ENCODE measurements around the gene APOL5.
"Not testable (repeated sequence)": the region's sequence is repeated elsewhere in the genome, so short reads cannot be mapped to it uniquely, and the experiment has no call there.

The APOL5 gene, protein sequence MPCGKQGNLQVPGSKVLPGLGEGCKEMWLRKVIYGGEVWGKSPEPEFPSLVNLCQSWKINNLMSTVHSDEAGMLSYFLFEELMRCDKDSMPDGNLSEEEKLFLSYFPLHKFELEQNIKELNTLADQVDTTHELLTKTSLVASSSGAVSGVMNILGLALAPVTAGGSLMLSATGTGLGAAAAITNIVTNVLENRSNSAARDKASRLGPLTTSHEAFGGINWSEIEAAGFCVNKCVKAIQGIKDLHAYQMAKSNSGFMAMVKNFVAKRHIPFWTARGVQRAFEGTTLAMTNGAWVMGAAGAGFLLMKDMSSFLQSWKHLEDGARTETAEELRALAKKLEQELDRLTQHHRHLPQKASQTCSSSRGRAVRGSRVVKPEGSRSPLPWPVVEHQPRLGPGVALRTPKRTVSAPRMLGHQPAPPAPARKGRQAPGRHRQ

DNA sequence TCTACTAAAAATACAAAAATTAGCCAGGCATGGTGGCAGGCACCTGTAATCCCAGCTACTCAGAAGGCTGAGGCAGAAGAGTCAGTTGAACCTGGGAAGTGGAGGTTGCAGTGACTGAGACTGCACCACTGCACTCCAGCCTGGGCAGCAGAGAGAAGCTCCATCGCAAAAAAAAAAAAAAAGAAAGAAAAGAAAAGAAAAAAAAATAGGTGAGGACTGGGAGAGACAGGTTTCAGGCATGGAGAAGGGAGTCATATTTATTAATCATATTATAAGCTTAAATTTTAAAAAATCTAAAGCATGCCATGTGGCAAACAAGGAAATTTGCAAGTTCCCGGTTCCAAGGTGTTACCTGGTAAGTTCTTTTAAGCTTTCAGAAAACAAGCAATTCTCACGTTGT, at the start of gene APOL5:
APOL5 (plus strand) TSS at position 301 of the 400 bp plus-strand sequence; CDS start at position 301, 0 bp downstream.
- no peak for DNase-seq

DNA sequence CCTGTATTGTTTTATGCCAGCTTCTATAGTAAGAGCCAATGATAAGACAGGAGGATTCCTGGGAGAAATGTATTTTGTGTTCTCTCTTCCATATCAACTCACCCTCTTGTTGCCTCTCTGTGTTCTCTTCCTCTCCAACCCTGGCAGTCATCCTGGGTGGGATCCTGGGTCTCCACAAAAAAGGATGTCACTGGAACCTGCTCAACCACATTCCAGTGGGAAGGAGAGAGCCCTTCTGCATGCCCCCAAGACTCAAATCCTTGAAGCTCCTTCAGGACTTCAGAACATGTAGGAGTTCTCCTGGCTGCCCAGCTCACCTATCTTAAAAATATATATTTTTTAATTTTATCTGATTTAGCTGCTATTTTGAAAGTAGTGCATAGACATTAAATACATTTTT, 43.3 kb upstream of the APOL5 start:
- DNase-seq, result no peak

DNA sequence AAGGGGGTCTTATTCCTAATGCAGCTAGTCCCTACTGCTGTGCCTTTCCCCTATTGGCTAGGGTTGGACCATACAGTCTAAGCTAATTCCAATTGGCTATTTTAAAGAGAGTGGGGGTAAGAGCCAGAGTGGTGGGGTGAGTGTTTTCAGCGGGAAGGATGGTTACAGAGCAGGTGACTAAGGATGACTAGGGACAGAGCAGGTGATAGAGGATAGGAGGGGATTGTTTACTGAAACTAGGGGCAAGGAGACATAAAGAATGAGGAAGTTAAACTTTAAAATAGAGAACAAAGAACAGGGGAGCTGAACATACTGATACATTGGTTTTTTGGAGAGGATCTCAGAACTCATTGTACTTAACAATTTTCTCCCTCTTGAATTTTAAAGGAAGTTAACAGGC, 41.6 kb upstream of the APOL5 start:
- DNase-seq, result not testable (repeated sequence)

DNA sequence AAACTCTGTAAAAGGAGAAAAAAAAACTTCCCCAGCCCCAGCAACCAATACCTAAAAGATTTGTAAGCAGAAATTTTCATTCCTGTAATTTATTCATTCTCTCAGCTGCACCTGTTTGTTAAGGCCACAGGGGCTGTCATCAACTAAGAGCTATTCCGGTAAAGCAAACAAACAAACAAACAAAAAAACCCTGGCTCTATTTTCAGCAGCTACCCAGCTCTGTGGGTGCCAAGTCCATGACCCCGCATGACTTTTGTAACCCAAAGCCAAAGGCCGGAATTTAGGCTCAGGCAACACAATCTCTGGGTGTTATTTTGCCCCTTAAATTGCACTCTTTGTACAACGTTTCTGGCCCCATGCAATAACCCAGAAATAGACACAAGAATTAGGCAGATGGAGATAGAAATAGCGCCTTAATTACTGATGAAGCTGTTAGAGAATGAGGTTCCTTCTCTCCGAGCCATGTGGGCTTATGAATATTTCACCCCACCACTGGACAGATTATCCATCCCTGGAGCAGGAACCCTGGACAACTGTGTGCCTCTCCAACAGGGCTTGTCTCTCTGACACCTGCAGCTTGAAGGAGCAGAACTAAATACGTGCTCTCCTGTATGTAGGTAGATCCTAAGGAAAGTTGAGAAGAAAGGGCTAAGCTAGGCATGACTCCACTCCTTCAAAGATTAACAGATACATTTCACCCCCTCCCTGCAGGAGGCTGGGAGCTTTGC, 40.0 kb upstream of the APOL5 start:
- no peak for DNase-seq

DNA sequence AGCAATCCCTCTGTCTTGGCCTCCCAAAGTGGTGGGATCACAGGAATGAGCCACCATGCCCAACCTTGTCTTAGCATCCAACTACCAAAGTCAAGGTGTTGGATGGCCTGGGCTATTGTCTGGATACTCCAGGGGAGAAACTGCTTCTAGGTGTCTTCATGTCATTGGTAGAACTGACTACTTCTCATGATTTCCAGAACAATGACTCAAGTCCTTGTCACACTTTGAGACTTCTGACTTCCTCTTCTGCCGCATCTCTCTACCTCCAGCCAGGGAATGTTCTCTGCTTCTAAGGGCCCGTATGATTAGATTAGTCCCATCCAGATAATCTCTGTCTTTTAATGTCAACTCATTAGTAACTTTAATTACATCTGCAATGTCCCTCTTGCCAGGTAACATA, 38.8 kb upstream of the APOL5 start:
- DNase-seq, result no peak

DNA sequence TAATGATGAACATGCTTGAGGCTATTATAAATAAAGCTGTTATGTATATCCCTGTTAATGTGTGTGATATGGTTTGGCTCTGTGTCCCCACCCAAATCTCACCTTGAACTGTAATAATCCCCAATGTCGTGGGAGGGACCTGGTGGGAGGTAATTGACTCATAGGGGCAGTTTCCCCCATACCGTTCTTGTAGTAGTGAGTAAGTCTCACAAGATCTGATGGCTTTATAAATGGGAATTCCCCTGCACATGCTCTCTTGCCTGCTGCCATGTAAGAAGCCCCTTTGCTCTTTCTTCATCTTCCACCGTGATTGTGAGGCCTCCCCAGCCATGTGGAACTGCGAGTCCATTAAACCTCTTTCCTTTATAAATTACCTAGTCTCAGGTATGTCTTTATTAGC, 38.2 kb upstream of the APOL5 start:
- DNase-seq, result peak; percentile 58

DNA sequence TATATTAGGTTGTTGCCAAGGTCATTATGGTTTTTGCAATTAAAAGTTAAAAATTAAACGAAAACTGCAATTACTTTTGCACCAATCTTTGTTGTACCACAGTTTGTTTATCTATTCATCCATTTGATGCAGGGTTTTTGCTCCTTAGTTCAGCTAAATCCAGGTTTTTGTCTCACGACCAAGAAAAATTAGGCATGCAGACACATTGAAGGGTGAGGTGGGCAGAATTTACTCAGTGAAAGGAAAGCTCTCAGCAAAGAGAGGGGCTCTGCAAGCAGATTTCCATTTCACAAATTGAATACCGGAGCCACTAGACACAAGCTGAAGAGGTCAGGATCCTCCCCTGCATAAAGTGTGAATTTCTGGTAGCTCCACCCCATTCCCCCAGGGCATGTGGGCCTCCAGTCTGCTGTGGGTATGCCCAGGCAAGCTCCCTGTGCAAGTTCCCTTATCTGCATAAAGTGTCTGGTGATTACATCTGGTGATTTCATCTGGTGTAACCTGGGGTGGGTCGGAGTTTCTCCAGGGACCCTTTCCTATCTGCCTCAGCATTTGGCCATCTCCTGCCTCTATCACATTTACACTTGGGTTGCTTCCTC, 36.1 kb upstream of the APOL5 start:
- no peak for DNase-seq

DNA sequence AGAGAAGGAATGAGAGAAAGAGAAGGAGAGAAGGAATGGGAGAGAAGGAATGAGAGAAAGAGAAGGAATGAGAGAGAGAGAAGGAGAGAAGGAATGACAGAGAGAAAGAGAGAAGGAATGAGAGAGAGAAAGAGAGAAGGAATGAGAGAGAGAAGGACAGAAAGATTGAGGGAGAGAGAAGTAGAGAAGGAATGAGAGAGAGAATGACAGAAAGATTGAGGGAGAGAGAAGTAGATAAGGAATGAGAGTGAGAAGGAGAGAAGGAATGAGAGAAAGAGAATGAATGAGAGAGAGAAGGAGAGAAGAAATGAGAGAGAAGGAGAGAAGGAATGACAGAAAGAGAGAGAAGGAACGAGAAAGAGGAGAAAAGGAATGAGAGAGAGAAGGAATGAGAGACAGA, 34.1 kb upstream of the APOL5 start:
- no peak for DNase-seq

DNA sequence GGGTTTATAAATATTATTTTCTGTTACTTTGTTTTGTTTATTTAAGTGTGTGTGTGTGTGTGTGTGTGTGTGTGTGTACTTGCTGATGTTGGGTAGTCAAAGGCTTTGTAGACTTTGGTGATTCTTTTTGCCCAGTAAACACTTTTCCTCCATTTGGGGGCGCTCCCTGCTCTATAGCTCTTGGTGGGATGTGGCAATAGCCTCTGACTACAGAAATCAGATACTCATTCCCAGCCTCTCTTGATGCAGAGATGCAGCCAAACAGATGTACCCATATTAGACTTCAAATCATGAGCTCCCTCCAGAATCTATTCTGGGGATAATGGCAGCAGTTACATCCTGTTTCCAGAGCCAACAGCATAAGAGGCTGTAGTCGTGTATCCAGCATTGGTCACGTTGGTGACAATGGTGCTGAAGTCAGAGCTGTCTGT, 33.4 kb upstream of the APOL5 start:
- no peak for DNase-seq

DNA sequence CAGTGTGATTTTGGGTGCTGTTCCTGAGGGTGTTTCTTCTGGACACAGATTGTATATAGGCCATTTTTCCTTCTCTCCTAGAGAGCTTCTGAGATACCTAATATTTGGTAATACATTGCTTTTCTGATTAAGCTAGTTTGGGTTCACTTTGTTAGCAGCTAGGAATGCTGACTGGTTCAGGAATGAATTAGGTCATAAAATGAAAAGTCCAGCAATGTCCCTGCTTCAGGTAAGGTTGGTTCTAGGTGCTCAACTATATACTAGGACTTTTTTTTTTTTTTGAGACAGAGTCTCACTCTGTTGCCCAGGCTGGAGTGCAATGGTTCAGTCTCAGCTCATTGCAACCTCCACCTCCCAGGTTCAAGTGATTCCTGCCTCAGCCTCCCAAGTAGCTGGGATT, 32.9 kb upstream of the APOL5 start:
- no peak for DNase-seq

DNA sequence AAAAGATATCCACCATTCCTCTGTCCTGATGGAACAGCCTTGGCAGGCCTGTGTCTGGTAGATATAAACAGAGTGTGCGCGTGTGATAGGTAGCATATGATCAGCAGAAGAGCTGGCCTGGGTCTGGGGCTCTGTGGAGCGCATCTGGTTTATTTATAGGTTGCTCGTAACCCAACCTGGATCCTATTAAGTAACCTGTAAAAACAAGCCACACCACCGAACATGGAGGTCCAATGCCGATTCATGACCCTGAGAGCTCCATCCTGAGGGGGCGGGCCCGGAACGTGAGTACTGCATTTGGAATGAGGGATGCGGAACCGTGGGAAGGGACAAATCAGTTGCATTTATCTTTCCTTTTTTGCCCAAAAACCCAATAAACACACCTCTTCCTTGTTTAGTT, 31.9 kb upstream of the APOL5 start:
- DNase-seq, result no peak

DNA sequence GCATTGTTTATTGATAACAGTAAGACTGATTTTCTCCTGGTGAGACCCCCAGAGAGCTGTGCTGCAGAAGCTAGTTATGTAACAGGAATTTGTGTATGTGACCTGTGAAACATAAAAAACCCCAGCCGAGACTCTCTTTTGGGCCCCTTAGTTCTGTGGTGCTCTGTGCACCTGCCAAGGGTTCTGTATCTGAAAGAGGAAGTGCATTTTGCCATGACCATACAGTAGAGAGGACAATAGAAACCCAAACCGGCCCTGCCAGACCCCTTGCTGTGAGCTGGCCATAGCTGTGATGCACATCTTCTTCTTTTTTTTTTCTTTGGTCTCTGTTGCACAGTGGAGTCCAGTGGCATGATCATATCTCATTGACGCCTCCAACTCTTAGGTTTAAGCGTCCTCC, 31.4 kb upstream of the APOL5 start:
- no peak for DNase-seq

DNA sequence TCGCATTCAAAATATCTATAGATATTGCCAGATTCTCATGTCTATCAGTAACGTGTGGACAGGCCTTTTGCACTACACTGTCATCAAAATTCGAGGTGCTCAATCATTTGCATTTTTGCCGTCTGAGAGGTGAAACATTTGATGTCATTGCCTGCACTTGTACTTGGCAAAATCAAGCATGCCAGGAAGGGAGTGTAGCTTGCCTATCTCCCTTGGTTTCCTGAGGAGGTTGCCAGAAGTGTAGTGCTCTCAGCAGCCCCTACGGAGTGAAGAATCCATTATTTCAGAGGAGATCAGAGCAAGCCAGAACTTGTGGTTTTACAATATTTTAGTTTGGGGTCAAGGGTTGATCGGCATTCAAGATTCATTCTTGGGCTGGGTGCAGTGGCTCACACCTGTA, 30.2 kb upstream of the APOL5 start:
- no peak for DNase-seq

DNA sequence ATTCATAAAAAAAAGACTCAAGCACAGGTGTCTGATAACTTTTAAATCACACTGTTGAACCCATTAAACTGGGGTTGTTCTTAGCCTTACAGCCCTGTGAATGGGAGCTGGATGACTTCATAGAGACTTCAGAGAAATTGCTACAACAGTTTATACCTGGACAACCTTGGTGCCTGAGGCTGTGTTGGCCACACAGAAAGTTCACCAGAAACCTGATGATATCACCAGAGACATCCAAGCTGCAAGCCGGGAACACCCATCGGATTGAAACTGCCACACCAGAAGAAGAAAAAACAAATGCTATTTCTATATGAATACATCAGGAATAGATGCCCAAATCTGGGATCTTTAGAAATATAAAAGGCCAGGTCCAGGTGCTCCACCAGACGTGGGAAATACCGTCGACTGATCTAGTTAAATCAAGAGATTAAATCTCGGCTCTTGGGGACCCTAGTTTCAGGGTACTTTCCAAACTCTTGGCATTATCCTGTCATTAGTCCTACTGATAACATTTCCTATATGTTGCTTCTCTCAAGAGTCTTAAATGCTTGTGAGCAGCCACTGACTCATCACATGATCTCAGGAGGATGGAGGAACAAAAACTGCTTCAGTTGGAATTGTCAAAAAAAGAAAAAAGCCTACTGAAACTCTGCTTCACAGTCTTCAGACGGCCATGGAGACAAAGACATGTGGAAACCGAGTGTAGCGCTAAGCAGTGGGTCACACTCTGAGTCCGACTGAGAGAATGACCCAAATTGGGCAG, 28.6 kb upstream of the APOL5 start:
- no peak for DNase-seq

DNA sequence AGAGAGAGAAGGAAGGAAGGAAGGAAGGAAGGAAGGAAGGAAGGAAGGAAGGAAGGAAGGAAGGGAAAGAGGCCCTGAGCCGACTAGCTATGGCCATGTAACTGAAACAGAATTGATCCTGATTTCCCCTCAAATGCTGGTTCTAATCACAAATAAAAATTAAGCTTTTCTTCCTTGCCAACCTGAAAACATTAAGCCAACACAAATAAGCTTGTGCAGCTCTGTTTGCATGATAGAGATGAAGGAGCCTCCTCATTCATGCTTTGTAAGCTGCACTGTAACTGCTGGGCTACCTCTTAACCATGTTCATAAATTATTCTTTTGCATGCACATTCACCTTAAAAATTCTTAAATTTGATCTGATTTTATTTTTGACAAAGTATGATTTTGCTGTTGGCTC, 27.7 kb upstream of the APOL5 start:
- DNase-seq, result no peak

DNA sequence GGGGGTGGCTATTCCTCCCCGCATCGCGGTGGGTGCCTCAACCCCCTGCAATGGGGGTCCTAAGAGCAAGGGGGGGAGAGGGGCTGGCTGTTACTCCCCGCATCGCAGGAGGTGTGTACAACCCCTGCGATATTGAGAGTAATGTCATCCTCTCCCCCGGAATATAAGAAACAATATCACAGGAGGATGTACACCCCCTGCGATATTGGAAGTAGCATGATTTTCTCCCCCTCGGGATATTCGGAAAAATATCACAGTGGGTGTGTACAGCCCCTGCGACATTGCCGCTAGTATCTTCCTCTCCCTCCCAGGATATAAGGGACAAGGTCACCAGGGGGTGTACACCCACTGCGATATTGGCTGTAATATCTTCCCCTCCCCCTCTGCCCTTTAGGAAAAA, 22.5 kb upstream of the APOL5 start:
- no peak for DNase-seq

DNA sequence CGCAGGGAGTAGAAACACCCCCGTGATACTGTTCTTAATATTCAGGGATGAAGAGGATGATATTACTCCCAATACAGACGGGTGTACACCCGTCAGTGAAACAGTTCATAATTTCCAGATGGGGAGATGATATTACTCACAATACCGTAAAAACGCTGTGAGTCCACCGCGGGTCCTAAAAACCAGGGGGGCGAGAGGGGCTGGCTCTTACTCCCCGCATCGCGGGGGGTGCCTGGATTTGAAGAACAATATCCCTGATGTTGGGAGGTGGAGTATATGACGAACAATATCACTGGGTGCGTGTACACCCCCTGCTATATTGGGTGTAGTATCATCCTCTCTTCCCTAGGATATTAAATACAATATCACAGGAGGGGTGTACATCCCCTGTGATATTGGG, 20.5 kb upstream of the APOL5 start:
- no peak for DNase-seq

DNA sequence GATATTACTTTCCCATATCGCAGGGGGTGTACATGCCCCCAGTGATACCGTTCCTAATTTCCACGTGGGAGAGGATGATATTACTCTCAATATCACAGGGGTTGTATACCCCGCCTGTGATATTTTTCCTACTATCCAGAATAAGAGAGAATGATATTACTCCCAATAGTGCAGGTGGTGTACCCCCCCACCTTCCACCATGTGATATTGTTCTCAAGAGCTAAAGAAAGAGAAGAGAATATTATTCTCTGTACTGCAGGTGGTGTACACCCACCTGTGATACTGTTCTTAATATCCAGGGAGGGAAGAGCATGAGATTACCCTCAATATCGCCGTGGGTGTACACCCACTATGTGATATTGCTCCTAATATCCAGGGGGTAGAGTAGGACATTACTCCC, 17.8 kb upstream of the APOL5 start:
- DNase-seq, result not testable (repeated sequence)

DNA sequence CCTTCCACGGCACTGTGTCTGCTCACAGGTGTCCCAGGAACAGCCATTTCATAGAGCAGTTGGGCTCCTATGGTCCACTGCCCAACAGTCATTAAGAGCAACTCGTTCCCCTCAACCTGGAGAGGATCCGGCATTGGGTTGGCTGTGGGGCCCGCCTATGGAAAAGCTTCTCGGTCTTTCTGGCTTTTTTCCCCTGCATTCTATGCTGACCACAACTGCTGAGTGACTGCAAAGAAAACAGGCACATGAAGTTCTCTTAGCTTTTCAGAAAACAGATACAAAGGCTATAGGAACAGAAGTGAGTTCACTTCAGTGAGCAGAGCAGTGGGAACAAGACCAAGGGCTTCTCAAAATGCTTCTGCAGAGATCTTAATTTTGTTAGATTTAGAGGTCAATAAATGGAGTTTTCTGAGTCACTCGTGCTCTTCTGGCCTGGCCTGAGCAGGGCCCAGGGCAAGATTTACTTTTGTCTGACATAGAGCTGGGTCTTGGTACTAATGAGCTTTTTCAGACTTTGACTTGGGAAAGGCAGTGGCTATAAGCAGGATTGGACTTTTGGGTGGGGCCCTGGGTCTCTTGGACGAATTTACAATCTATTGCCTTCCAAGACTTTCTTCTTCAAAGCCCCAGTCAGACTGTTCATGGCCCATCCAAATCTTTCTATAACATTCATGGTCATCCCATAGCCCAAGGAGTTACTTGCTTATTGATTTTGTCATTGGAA, 13.6 kb upstream of the APOL5 start:
- DNase-seq, result no peak

DNA sequence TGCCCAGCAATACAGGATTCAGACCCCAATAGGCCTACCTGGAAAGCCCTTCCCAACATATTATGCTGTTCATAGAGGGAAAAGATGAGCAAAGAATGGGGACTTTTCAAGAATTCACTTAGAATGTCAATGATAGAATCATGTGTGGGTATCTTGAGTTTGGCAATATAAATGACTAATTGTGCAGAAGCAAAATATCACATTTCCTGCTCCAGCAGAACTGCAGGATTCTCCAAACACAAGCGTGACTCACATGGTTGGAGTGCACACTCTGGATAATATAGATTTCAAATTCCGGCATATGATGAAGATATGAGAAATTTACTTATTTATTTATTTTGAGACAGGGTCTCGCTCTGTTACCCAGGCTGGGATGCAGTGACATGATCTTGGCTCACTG, 12.5 kb upstream of the APOL5 start:
- no peak for DNase-seq

DNA sequence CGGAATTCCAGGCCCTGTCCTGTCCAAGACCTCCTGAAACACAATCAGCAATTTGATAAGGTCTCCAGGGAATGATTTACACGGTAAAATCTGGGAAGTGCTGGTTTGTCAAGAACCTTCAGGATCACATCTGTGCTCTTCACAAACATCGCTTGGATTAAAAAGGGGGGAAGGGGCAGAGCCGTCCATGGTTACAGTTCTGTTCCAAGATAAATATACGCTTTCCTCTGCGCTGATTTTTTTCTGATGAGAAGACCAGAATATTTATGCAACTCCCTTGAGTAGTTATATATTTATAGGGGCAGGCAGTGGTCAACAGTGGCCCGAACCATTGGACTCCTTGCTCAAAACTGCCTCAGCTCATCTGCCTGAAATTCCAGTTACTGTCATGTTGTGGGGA, 9.2 kb upstream of the APOL5 start:
- DNase-seq, result no peak

DNA sequence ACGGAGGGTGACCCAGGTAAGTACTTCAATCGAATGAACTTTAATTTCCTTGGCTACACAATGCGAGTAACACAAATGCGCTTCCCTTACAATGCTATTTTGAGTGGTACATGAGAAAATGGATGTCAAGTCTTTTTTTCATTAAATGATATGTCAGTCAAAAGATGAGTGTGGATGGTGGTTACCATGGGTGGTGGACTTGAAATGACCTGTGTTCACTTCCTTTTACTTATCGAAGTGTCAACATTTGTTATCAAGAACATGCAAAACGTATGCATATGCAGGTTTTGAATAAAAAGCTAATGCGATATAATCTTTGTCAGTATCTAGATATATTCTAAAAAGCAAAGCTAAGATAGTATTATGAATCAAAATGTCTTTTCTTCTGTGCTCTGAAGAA, 8.8 kb upstream of the APOL5 start:
- no peak for DNase-seq

DNA sequence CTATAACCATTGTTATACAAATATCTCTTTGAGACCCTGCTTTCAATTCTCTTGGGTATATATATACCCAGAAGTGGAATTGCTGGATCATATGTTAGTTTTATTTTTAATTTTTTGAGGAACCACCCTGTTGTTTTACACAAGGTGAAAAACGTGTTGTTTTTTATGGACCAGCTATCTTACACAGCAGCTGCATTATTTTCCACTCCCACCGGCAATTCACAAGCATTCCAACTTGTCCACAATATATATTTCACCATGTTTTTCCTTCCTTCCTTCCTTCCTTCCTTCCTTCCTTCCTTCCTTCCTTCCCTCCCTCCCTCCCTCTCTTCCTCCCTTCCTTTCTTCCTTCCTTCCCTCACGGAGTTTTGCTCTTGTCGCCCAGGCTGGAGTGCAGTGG, 6.3 kb upstream of the APOL5 start:
- DNase-seq, result no peak
